Stimulated activated CD4-positive, alpha-beta T cell treated with anti-CD3 and anti-CD28 coated beads, Interleukin-15, amount 100 ng/mL, for 24 hours (primary cell): ENCODE data around the gene AMZ2.
"Not testable (repeated sequence)": the region's sequence is repeated elsewhere in the genome, so short reads cannot be mapped to it uniquely, and the experiment has no call there.

ENCODE experiments used
- DNase-seq: peaks from one replicate; pipeline ENCODE4 v3.0.0-alpha.2; 2020

AMZ2 gene

GRCh38 chr17:68220786-68221185 lies 27.1 kb upstream of the AMZ2 start:
- not testable (repeated sequence) for DNase-seq

- DNase-seq: no peak
Observed at GRCh38 chr17:68221786-68222185, 26.1 kb upstream of the AMZ2 start.

DNA sequence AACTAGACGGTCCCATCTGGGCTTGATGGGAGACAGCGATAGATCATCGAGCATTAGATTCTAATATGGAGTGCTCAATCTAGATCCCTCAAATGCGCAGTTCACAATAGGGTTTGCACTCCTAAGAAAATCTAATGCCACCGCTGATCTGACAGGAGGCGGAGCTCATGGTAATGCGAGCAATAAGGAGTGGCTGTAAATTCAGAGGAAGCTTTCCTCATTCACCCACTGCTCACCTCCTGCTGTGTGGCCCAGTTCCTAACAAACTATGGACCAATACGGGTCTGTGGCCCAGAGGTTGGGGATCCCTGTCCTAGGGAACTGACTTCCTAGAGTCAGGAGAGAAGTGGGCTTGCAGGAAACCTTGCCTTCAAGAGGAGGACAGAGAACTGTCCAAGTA lies 25.2 kb upstream of the AMZ2 start:
- no peak for DNase-seq

DNA sequence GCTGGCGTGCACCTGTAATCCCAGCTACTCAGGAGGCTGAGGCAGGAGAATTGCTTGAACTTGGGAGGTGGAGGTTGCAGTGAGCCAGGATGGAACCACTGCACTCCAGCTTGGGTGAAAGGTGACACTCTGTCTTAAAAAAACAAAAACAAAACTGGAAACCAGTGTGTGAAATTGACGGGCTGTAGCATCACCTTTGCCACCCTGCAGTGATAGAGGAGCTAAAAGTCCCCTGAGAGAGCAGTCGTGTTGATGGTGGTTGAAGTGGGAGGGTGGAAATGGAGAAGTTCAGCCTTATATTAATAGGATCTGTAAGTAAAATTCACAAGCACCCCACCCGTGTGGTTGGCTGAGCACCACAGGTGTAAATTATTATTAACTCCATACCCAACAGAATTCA lies 22.8 kb upstream of the AMZ2 start:
- not testable (repeated sequence) for DNase-seq

GRCh38 chr17:68228039-68228680 lies 19.7 kb upstream of the AMZ2 start:
- DNase-seq: not testable (repeated sequence)

DNA sequence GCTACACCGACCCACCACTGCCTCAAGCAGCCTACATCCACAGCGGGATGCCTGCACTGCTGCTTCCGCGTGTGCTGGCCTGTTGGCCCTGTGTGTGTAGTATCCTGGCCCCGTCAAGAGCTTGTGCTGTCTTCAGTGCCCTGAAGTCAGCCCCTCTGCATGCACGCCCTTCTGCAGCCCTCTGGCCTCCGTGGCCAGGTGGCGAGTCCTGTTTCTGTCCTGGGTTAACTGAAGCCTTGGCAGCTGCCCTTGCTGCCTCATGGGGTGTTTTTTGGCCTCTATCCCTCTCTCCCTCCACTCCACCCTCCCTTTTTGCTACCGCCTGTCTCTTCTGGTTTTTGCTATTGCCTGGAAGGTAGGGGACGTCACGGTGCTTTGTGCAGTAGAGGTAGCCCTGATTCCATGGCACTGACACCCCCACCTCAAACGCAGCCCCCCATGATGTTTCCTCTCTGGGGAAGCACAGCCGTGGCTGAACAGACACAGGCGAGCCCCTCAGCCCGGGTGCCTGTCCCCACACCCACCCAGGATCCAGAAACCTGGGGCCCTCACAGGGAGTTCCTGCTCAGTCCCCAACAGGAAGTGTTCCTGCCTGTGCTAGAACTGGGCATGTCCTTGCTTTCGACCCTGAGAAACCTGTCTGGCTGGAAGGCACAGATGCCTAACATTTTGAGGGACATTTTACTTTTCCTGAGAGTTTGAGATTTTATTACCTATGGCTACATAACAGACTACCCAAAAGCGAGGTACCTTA lies 18.8 kb upstream of the AMZ2 start:
- DNase-seq: no peak

- no peak for DNase-seq
Observed at GRCh38 chr17:68229619-68230018, 18.2 kb upstream of the AMZ2 start.

DNA sequence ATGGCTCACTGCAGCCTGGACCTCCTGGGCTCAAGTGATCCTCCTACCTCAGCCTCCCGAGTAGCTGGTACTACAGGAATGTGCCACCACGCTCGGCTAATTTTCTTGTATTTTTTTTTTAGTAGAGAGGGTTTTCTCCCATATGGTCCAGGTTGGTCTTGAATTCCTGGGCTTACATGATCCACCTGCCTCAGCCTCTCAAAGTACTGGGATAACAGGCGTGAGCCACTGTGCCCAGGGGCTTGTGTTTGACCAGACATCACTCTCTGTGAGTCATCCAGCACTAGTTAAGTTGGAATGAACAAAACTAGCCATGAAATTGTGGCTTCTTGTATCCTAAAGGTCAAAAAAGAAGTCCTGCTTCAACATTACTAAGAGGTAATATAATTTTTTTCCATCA lies 16.7 kb upstream of the AMZ2 start:
- DNase-seq: not testable (repeated sequence)

DNA sequence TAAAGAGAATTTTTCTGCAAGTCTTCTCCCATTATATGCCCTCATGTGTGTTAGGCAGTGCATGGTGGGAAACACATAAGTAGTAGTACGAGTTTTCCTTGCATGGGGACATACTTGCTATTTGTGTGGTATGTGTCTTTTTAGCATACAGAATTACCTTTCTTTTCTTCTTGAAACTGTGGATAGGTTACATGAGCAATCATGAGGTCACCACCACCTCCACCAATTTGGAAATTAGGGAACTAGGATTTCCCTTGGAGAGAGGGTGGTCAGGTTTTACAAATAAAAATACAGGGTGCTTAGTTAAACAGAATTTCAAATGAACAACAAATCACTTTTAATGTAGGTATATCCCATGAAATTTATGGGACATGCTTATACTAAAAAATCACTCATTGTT lies 16.3 kb upstream of the AMZ2 start:
- no peak for DNase-seq

DNA sequence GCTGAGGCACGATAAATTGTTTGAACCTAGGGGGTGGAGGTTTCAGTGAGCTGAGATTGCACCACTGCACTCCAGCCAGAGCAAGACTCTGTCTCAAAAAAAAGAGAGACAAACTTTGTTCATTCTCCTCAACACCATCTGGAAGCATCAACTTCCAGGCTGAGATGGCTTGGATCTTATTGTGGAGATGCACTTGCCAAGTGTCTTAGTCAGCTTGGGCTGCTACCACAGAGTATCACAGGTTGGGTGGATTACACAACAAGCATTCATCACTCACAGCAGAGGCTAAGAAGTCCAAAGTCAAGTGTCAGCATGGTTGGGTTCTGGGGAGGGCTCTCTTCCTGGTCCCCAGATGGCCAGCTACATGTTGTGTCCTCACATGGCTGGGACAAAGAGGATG lies 15.1 kb upstream of the AMZ2 start:
- DNase-seq: not testable (repeated sequence)

DNA sequence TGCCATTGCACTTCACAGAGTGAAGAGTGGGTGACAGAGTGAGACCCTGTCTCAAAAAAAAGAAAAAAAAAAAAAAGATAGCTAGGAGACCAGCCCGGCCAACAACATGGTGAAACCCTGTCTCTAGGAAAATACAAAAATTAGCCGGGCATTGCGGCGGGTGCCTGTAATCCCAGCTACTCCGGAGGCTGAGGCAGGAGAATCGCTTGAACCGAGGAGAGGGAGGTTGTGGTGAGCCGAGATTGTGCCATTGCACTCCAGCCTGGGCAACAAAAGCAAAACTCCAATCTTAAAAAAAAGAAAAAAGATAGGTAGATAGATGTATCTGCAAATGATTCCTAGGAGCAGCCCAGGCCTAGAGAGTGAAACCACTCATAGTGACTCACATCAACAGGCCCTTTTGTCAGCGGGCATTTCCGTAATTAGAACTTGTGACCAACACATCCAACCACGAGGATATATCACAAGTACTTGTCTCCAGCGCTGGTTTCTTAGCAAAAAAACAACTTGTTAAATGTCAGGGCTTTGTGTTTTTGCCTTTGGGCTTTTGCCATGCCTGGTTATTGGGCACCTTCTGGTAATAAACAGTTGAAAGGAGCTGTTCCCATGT lies 13.0 kb upstream of the AMZ2 start:
- DNase-seq: peak; percentile 53

GRCh38 chr17:68235336-68235791 lies 12.5 kb upstream of the AMZ2 start:
- DNase-seq: not testable (repeated sequence)

- peak; percentile 45 for DNase-seq
Observed at GRCh38 chr17:68237369-68238163, 10.3 kb upstream of the AMZ2 start.

- no peak for DNase-seq
Observed at GRCh38 chr17:68238164-68238870, 9.5 kb upstream of the AMZ2 start.

GRCh38 chr17:68238871-68239253 lies 9.0 kb upstream of the AMZ2 start:
- DNase-seq: peak; percentile 47

- DNase-seq: no peak
Observed at GRCh38 chr17:68239632-68240366, 8.0 kb upstream of the AMZ2 start.

- no peak for DNase-seq
Observed at GRCh38 chr17:68246271-68247028, 1.4 kb upstream of the AMZ2 start.

- peak; percentile 73 for DNase-seq
Observed at GRCh38 chr17:68248199-68248825, 469 bp downstream of the AMZ2 start.

- peak; percentile 43 for DNase-seq
Observed at GRCh38 chr17:68248891-68249290, 1.0 kb downstream of the AMZ2 start.

- no peak for DNase-seq
Observed at GRCh38 chr17:68249354-68249765, 1.5 kb downstream of the AMZ2 start.

DNA sequence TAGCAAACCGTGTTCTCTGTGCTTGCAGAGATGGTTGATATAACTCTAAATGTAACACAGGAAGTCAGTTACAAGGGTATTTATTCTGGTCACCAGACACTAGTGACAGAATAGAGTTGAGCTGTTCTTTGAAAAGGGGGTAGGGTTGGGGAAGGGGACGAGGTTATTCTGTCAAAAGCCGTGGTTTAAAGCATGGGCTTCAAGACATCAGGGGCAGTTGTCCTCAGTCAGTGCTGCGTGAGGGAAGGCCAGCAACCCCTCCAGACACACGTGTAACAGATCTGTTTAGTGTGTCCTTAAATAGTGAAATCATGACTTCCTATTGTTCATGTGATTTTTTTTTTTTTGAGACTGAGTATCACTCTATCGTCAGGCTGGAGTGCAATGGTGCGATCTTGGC lies 5.6 kb downstream of the AMZ2 start:
- not testable (repeated sequence) for DNase-seq
